ENCODE data around the gene SMARCC2.
A peak's percentile ranks its signal among the peaks of the same experiment; 100 is the strongest.
"Not testable (repeated sequence)": the region's sequence is repeated elsewhere in the genome, so short reads cannot be mapped to it uniquely, and the experiment has no call there.

SMARCC2 gene

GRCh38 chr12:56163533-56164344, 25.5 kb downstream of the SMARCC2 start:
- DNase-seq (ENCODE audit: low read depth), result no peak

- DNase-seq (ENCODE audit: low read depth), result no peak
These were observed 26.6 kb downstream of the SMARCC2 start for GRCh38 chr12:56162468-56163290.

- DNase-seq (ENCODE audit: low read depth), result no peak
These were observed 27.5 kb downstream of the SMARCC2 start for GRCh38 chr12:56161690-56162351.

- no peak for DNase-seq (ENCODE audit: low read depth)
These were observed 28.2 kb downstream of the SMARCC2 start for GRCh38 chr12:56160894-56161689.

- DNase-seq (ENCODE audit: low read depth), result peak; percentile 15
These were observed 29.0 kb downstream of the SMARCC2 start for GRCh38 chr12:56160193-56160763.

GRCh38 chr12:56159482-56160192, 29.6 kb downstream of the SMARCC2 start:
- DNase-seq (ENCODE audit: low read depth), result no peak

GRCh38 chr12:56158926-56159461, 30.3 kb downstream of the SMARCC2 start:
- no peak for DNase-seq (ENCODE audit: low read depth)

GRCh38 chr12:56158029-56158925, 31.0 kb downstream of the SMARCC2 start, which contains the start of gene MYL6:
MYL6 (plus strand) TSS chr12:56158359; CDS start chr12:56158402, 43 bp downstream.
- peak; percentile 72 for DNase-seq (ENCODE audit: low read depth)

- peak; percentile 12 for DNase-seq (ENCODE audit: low read depth)
These were observed 31.9 kb downstream of the SMARCC2 start for GRCh38 chr12:56157201-56158028.

GRCh38 chr12:56156464-56157200, 32.7 kb downstream of the SMARCC2 start:
- not testable (repeated sequence) for DNase-seq (ENCODE audit: low read depth)

- DNase-seq (ENCODE audit: low read depth), result no peak
These were observed 33.9 kb downstream of the SMARCC2 start for GRCh38 chr12:56155256-56155845.

- no peak for DNase-seq (ENCODE audit: low read depth)
These were observed 34.5 kb downstream of the SMARCC2 start for GRCh38 chr12:56154818-56155217.

- no peak for DNase-seq (ENCODE audit: low read depth)
These were observed 35.0 kb downstream of the SMARCC2 start for GRCh38 chr12:56154246-56154771.

GRCh38 chr12:56153678-56154065, 35.6 kb downstream of the SMARCC2 start:
- DNase-seq (ENCODE audit: low read depth), result no peak

GRCh38 chr12:56152756-56153677, 36.3 kb downstream of the SMARCC2 start:
- no peak for DNase-seq (ENCODE audit: low read depth)
